ENCODE results near the gene LRTM2.

GRCh38 chr12:1795221-1795784 is 25.1 kb upstream of the LRTM2 start:
- TF ChIP-seq CTCF (conservative IDR thresholded peaks at IDR 0.05) (no peak), EZH2 (IDR thresholded peaks at IDR 0.05; ENCODE audit: low read depth) (no peak)

Measured in PC-9 (cell line).